MM.1S (cell line): ENCODE measurements around the gene OR6B2.

ENCODE experiments used
- CTCF ChIP-seq: fragments of 300-600 bp; sonication (generic); IDR thresholded peaks from 2 replicates; pipeline ENCODE4 v1.5.1; 2016; ENCODE audit warnings: antibody characterized with exemption, low read length, mixed read lengths
- EZH2phosphoT487 ChIP-seq: fragments of 300-600 bp; sonication (generic); IDR thresholded peaks from 2 replicates; pipeline ENCODE4 v1.6.1; 2018; ENCODE audit warnings: antibody characterized with exemption, low read length

DNA sequence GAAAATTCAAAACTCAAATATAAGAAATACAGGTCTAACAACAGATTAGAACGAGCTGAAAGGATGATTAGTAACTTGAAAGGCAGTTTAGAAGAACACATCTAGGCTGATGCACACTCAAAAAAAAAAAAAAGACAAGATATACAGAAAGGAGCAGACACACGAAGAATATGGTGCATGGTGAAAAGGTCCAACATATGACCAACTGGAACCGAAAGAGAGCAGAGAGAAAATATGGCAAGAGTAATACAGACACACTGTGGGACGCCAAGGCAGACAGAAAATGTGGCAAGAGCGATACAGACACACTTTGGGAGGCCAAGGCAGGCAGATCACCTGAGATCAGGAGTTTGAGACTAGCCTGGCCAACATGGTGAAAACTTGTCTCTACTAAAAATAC lies 44.9 kb downstream of the OR6B2 start:
- no peak for TF ChIP-seq CTCF
- no peak for TF ChIP-seq EZH2phosphoT487
